Gastrocnemius medialis (tissue), 4 donors: Measurements from ENCODE around the gene KLF8.
"Not testable (repeated sequence)": the region's sequence is repeated elsewhere in the genome, so short reads cannot be mapped to it uniquely, and the experiment has no call there.

Experiments used
- CTCF ChIP-seq, 5 experiments: fragments of 450-650 bp in 3 of 5; fragments of 200-600 bp in 2 of 5; sonication (generic) in 2 of 5; IDR thresholded peaks in 4 of 5; conservative IDR thresholded peaks in 1 of 5; 1 replicate in 4 of 5; 2 replicates in 1 of 5; pipeline ENCODE4 v1.5.1; 2016 to 2019; ENCODE audit warnings: antibody characterized with exemption in 5 of 5, mild to moderate bottlenecking in 3 of 5, moderate library complexity in 3 of 5
- POLR2A ChIP-seq, 2 donors: fragments of 450-650 bp; IDR thresholded peaks; one replicate each; pipeline ENCODE4 v1.6.1; 2017; ENCODE audit warnings: antibody characterized with exemption in 2 of 2, mild to moderate bottlenecking in 2 of 2, moderate library complexity in 2 of 2

GRCh38 chrX:56206945-56207344 is 25.2 kb upstream of the KLF8 start:
- TF ChIP-seq POLR2A (IDR thresholded peaks at IDR 0.05); CTCF (IDR thresholded peaks at IDR 0.05 in 4 of 5, conservative IDR thresholded peaks at IDR 0.05 in 1 of 5): not testable (repeated sequence)
